Measurements from ENCODE around the gene SEMA4B.
"Not testable (repeated sequence)": the region's sequence is repeated elsewhere in the genome, so short reads cannot be mapped to it uniquely, and the experiment has no call there.

SEMA4B gene

DNA sequence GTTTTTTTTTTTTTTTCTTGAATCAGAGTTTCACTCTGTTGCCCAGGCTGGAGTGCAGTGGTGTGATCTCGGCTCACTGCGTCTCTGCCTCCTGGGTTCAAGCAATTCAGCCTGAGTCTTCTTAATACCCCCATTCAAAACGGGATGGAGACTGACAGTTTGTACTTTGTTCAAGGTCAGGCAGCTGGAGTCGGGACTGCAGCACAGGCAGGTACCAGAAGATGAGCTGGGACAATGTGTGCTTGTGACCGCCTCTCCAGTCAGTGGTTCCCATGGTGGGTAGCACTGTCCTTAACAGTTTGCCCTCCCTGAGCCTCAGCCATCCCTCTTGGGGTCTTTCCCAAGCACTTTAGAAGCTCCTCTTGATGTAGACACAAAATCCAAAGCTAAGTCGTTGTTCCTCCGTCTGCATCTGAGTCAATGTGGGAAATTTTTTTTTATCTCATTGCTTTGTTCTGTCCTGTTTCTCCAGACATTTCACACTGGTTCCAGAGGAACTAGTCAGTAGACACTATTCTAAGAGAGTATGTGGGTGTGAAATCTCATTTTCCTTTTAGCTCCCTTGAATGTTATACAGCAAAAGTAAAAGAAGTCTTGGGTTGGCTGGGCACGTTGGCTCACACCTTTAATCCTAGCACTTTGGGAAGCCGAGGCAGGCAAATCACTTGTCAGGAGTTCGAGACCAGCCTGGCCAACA lies 43.0 kb downstream of the SEMA4B start:
- no peaks in the 10 kb centered on the region for H3K9me3 Mint-ChIP-seq
- no peaks in the 10 kb centered on the region for H3K36me3 Mint-ChIP-seq
- H3K4me3 Mint-ChIP-seq: no peak overlapping the region
- H3K4me1 Mint-ChIP-seq: peaks cover 12% of the 10 kb centered on the region
- H3K27ac Mint-ChIP-seq: no peak overlapping the region
- no peaks in the 10 kb centered on the region for H3K27me3 Mint-ChIP-seq

DNA sequence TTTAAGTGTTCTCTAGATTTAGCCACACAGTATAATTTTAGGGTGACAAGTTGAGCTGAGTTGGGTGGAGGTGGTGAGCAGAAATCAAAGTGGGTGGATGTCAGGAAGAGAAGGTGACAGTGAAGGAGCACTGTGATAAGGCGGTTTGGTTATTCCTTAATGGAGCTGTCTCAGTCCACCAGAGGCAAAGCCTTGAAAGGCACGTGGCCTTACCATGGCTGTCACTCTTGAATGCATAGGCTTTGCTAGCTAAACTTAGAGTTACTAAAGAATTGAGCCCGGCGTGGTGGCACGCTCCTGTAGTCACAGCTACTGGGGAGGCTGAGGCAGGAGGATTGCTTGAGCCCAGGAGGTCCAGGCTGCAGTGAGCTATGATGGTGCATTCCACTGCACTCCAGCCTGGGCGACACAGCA lies 47.7 kb downstream of the SEMA4B start:
- Mint-ChIP-seq H3K9me3 (no peaks in the 10 kb centered on the region), H3K36me3 (no peaks in the 10 kb centered on the region), H3K4me3 (peak overlapping the region; percentile 71), H3K4me1 (peaks cover 19% of the 10 kb centered on the region), H3K27me3 (no peaks in the 10 kb centered on the region), H3K27ac (no peak overlapping the region)

DNA sequence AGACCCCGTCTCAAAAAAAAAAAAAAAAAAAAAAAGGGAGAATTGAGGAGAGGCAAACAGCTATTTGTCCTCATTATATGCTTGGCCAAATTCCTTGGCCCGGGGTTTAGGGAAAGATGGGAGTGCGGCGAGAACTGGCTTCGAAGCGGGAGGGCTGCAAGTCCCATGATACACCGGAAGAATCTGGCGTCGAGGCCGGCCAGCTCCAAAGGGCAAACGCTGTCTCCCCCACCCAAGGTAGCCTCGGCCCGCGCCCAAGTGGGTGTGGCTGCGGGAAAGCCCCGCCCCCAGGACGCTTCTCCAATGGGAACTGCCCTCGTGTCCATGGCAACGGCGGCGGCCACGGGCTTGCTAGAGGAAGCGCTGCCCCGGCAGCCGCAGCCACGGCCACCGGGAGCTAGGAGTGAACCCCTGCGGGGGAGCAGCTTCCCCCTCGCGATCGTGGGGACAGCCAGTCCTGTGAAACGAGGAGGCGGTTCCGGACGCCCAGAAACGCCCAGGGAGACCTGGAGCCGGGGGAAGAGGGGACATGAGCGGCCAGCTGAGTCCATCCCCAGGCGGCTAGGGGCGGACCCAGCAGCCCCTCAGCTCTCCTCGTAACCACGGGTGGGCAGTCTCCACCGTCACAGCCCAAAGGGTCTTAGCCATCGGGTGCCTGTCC lies 48.2 kb downstream of the SEMA4B start, which contains the start of gene TTLL13:
Gene TTLL13, plus strand, starts transcription at position 354 of the 661 bp plus-strand sequence. CDS start 1,075 bp downstream, outside the sequence.
- H3K4me3 Mint-ChIP-seq: peak within 1 kb of the TSS; percentile 85
- H3K36me3 Mint-ChIP-seq: no peaks in the 10 kb centered on the region
- H3K27ac Mint-ChIP-seq: no peak within 1 kb of the TSS
- H3K9me3 Mint-ChIP-seq: no peaks in the 10 kb centered on the region
- no peaks in the 10 kb centered on the region for H3K27me3 Mint-ChIP-seq
- peaks cover 19% of the 10 kb centered on the region for H3K4me1 Mint-ChIP-seq

DNA sequence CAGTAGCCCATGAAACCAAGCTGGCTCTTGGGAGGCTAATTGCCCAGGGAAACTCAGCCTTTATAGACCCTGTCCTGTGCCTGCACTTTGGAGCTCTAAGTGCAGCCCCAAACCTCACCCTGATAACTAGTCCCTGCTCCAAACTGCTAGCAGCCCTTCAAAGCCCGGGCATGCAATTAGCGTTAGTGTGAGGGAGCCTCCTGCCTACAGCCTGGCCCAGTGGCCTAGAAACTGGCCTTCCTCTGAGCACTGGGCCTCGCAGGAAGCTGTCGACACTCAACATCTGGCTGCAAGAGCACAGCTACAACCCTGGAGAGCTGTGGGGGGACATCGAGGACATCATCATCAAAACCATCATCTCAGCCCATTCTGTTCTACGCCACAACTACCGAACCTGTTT lies 56.6 kb downstream of the SEMA4B start:
- no peaks in the 10 kb centered on the region for H3K4me1 Mint-ChIP-seq
- no peaks in the 10 kb centered on the region for H3K36me3 Mint-ChIP-seq
- no peak overlapping the region for H3K4me3 Mint-ChIP-seq
- H3K9me3 Mint-ChIP-seq: no peaks in the 10 kb centered on the region
- H3K27me3 Mint-ChIP-seq: no peaks in the 10 kb centered on the region
- no peak overlapping the region for H3K27ac Mint-ChIP-seq

DNA sequence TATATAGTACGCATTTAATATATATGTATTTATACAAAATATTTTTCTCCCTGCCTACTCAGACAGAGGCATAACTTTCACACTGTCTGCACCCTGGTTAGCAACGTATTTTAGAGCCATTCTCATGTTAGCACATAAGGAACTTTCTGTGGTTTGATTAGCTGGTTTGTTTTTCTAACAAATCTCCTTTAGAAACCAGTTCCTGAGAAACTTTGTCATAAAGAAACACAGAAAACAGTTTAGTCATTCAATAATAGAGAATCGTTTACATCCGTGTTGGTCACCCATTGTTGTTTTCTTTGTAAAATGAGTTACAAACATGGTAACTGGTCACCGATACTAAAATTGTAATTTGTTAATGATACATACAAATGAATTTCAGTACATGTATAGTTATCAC lies 58.4 kb downstream of the SEMA4B start:
- H3K9me3 Mint-ChIP-seq: no peaks in the 10 kb centered on the region
- H3K36me3 Mint-ChIP-seq: no peaks in the 10 kb centered on the region
- H3K27me3 Mint-ChIP-seq: no peaks in the 10 kb centered on the region
- H3K27ac Mint-ChIP-seq: no peak overlapping the region
- peaks cover 5% of the 10 kb centered on the region for H3K4me1 Mint-ChIP-seq
- no peak overlapping the region for H3K4me3 Mint-ChIP-seq

DNA sequence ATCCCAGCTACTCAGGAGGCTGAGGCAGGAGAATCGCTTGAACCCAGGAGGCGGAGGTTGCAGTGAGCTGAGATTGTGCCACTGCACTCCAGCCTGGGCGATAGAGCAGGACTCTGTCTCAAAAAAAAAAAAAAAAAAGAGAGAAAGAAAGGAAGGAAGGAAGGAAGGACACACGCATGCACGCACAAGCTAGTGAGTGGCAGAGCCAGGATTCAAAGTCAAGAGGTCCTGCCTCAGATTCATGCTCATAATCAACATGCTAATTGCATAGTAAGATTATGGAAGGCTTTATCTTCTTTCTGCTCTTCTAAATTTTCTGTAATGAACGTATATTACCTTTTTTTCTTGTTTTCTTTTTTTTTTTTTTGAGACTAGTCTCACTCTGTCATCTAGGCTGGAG lies 59.6 kb downstream of the SEMA4B start:
- peaks cover 11% of the 10 kb centered on the region for H3K4me1 Mint-ChIP-seq
- H3K27me3 Mint-ChIP-seq, H3K27ac Mint-ChIP-seq, H3K4me3 Mint-ChIP-seq, H3K36me3 Mint-ChIP-seq, H3K9me3 Mint-ChIP-seq: not testable (repeated sequence)

DNA sequence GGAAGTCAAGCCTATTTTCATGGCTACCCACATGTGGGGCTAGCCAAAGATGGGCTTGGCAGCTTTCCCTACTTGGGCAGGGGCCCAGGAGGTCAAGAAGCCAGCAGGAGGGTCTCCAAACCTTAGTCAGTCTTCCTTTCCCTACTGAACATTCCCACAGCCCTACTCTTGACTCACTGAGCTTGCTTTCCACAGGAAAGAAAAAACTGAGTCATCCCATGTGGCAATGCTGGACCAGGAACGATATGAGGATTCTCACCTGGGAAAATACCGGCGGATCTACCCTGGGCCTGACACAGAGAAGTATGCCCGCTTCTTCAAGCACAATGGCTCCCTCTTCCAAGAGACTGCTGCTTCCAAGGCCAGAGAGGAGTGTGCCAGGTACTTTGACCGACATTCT lies 60.7 kb downstream of the SEMA4B start:
- no peaks in the 10 kb centered on the region for H3K9me3 Mint-ChIP-seq
- H3K27me3 Mint-ChIP-seq: no peaks in the 10 kb centered on the region
- H3K4me3 Mint-ChIP-seq: no peak overlapping the region
- H3K4me1 Mint-ChIP-seq: peaks cover 11% of the 10 kb centered on the region
- no peaks in the 10 kb centered on the region for H3K36me3 Mint-ChIP-seq
- no peak overlapping the region for H3K27ac Mint-ChIP-seq

DNA sequence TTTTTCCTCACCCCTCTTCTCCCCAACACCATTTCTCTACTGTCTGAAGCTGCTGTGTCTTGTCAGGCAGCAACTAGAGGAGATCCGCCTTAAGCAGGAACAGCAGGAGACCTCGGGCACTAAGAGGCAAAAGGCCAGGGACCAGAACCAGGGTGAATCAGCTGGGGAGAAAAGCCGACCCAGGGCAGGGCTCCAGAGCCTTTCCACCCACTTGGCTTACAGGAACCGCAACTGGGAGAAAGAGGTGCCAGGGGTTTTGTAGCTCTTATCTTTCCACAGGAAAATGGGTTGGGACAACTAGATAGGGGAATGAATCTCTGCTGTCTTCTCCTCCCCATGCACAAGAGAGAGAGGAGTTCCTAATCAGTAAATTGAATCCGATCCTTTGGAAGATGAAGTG lies 61.3 kb downstream of the SEMA4B start:
- Mint-ChIP-seq H3K27ac (no peak overlapping the region), H3K9me3 (no peaks in the 10 kb centered on the region), H3K4me1 (peaks cover 16% of the 10 kb centered on the region), H3K36me3 (no peaks in the 10 kb centered on the region), H3K4me3 (no peak overlapping the region), H3K27me3 (no peaks in the 10 kb centered on the region)

DNA sequence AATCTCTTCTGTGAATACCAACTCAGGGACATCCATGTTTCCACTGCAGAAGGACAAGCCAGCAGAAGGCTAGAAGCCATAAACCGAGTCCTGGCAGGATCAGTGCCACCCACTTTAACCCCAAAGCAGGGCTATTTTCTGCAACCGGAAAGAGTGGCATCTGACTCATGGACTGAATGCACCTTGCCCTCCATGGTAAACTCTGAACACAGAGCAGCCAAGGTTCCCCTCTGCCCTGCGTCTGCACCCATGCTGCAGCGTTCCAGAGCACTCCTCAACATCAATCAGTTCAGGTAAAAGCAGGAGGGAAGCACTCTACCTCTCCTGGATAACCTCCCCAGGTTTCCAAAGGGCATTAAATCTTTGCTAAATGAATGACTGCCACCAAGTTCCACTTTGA lies 63.5 kb downstream of the SEMA4B start:
- H3K4me3 Mint-ChIP-seq: peak overlapping the region; percentile 92
- peak overlapping the region; percentile 99 for H3K27ac Mint-ChIP-seq
- peaks cover 34% of the 10 kb centered on the region for H3K4me1 Mint-ChIP-seq
- H3K36me3 Mint-ChIP-seq: peaks cover 8% of the 10 kb centered on the region
- no peaks in the 10 kb centered on the region for H3K27me3 Mint-ChIP-seq
- H3K9me3 Mint-ChIP-seq: no peaks in the 10 kb centered on the region

DNA sequence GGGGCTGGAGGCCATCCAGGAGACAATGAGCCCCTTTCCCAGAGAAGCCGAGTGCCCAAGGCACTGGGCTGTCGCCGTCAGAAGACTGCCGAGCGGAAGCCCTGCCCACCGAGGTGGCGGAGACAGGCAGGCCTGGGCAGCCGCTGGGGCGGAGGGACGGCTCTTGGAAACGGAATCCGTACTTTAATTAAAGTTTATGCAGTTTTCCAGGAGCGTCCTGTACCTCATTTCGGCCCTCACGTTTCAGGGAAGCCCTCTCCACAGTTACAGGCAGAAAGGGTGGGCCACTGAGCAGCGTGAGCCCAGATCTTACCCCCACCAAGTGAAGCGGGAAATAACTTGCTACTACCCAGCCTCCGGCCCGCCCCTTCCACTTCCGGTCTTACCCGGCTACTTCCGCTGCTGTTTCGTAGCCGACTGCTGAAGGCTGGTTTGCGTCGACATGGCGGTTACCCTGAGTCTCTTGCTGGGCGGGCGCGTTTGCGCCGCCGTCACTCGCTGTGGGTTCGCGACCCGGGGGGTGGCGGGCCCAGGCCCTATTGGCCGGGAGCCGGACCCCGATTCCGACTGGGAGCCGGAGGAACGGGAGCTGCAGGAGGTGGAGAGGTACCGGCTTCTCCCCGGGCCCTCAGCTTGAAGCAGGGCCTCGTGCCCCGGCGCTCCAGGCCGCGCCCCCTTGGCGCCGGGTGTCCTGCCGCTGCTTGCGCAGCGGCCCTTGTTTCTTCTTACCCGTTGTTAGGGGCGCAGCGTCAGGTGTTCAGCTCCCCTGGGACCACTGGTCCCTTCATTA lies 64.3 kb downstream of the SEMA4B start, which contains the start of gene NGRN:
Gene NGRN, plus strand, starts transcription at position 402 of the 790 bp plus-strand sequence. Its CDS starts 41 bp downstream, at position 443.
- peak within 1 kb of the TSS; percentile 99 for H3K27ac Mint-ChIP-seq
- peaks cover 42% of the 10 kb centered on the region for H3K4me1 Mint-ChIP-seq
- no peaks in the 10 kb centered on the region for H3K9me3 Mint-ChIP-seq
- no peaks in the 10 kb centered on the region for H3K27me3 Mint-ChIP-seq
- H3K4me3 Mint-ChIP-seq: peak within 1 kb of the TSS; percentile 92
- H3K36me3 Mint-ChIP-seq: peaks cover 11% of the 10 kb centered on the region

DNA sequence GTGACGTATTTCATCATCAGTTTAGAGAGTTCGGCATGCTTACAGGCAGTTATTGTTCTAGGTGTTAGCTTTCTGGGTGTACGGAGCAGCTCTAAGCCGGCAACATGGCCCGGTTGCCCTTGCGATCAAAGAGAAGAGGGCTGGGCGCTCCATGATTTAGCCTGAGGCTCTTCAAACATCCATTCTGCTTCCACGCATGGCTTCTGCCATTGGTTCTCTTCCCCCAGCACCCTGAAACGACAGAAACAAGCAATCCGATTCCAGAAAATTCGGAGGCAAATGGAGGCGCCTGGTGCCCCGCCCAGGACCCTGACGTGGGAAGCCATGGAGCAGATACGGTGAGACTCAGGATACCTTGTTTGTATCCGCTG lies 64.9 kb downstream of the SEMA4B start:
- H3K27ac Mint-ChIP-seq: peak overlapping the region; percentile 99
- peaks cover 48% of the 10 kb centered on the region for H3K4me1 Mint-ChIP-seq
- no peaks in the 10 kb centered on the region for H3K27me3 Mint-ChIP-seq
- peaks cover 11% of the 10 kb centered on the region for H3K36me3 Mint-ChIP-seq
- peak overlapping the region; percentile 92 for H3K4me3 Mint-ChIP-seq
- H3K9me3 Mint-ChIP-seq: no peaks in the 10 kb centered on the region

DNA sequence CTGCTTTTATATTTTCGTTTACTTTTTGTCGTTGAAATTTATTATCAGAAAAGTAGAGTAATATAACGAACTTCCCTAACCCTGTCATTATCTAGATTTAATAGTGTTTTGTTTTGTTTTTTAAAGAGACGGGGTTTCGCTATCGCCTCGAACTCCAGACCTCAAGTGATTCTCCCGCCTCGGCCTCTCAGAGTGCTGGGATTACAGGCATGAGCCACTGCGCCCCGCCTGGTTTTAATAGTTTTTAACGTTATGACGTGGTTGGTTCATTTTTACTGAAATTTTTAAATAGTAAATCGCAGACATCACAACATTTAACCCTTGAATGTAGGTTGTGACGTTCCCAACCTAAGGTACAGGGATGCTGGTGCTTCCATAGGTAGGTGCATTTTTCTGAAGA lies 65.4 kb downstream of the SEMA4B start:
- Mint-ChIP-seq H3K9me3 (no peaks in the 10 kb centered on the region), H3K36me3 (peaks cover 13% of the 10 kb centered on the region), H3K4me1 (peaks cover 52% of the 10 kb centered on the region), H3K27me3 (no peaks in the 10 kb centered on the region), H3K27ac (peak overlapping the region; percentile 99), H3K4me3 (peak overlapping the region; percentile 92)

DNA sequence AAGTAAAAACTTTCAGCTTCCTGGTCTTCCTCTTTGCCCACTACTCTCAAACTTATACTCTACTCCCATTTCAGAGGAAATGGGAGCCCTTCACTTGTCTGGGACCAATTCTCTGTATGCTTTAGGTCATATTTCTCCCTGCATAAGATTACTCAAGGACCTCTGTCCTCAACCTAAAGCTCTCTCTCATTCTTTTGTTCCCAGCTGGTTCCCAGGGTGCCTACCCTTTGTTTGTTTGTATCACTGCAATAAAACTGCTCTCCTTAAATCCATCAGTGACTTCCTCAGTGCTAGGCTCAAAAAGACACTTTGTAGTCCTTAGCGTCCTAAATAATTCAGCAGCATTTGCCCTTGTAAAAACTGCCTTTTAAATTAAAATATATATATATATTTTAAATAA lies 67.3 kb downstream of the SEMA4B start:
- no peaks in the 10 kb centered on the region for H3K9me3 Mint-ChIP-seq
- H3K27ac Mint-ChIP-seq: peak overlapping the region; percentile 93
- no peaks in the 10 kb centered on the region for H3K27me3 Mint-ChIP-seq
- peaks cover 18% of the 10 kb centered on the region for H3K36me3 Mint-ChIP-seq
- H3K4me1 Mint-ChIP-seq: peaks cover 68% of the 10 kb centered on the region
- peak overlapping the region; percentile 95 for H3K4me3 Mint-ChIP-seq

DNA sequence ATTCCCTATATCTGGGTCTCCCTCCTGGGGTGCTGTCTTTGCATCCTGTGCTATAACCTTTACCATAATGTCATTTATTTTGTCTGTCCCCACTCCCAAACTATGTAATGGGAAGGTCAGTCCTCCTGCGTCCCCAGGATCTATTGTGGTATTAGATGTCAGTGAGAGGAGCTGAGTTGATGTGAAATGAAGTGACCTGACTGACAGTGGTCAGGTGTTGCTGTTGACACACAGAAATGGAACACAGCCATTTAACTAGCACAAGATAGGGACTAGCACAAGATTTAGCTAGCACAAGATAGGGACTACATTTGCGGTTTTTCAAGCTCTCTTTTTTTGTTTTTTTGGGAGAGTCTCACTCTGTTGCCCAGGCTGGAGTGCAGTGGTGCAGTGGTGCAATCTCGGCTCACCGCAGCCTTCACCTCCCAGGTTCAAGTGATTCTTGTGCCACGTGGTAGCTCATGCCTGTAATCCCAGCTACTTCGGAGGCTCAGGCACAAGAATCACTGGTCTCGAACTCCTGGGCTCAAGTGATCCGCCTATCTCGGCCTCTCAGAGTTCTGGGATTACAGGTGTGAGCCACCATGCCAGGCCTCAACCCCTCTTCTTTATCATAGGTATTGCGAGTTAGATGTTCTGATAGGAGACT lies 69.5 kb downstream of the SEMA4B start:
- Mint-ChIP-seq H3K27ac (peak overlapping the region; percentile 73), H3K27me3 (no peaks in the 10 kb centered on the region), H3K4me1 (peaks cover 62% of the 10 kb centered on the region), H3K9me3 (no peaks in the 10 kb centered on the region), H3K4me3 (peak overlapping the region; percentile 60), H3K36me3 (peaks cover 25% of the 10 kb centered on the region)

DNA sequence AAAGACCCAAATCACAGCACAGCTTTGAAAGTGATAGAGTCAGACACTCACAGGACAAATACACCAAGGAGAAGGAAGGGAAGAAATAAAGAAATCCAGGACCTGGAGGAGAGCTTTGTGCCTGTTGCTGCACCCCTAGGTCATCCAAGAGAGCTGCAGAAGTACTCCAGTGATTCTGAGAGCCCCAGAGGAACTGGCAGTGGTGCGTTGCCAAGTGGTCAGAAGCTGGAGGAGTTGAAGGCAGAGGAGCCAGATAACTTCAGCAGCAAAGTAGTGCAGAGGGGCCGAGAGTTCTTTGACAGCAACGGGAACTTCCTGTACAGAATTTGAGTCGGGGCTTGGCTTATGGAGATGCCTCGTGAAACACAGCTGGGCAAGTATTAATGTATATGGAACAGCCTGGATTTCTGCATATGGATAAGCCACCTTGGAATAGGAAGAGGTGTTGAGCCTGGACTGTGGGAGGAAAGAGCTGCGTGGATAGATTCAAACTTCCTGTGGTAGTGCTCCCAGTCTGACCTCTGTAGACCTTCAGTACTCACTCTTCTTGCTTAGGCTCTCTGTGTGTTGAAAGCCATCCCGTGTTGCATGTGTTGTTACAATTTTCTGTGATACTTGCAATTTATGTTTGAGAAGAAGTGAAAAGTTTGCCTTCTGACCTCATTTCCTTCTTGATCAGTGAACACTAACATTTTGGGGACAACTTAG lies 70.5 kb downstream of the SEMA4B start:
- Mint-ChIP-seq H3K27ac (peak overlapping the region; percentile 74), H3K9me3 (no peaks in the 10 kb centered on the region), H3K27me3 (no peaks in the 10 kb centered on the region), H3K4me3 (no peak overlapping the region), H3K36me3 (peaks cover 26% of the 10 kb centered on the region), H3K4me1 (peaks cover 66% of the 10 kb centered on the region)

Data from activated naive CD4-positive, alpha-beta T cell treated with anti-CD3 and anti-CD28 coated beads, Interleukin-2, amount 50 U/mL, for 24 hours (primary cell).